HG03097 (cell line): Measurements from ENCODE around the gene ASIC2.

Experiments
- ATAC-seq: cut with Tn5 transposase; IDR thresholded peaks from one replicate; pipeline ENCODE4 v1.9.1; 2021; ENCODE audit not compliant: unreplicated experiment, low FRiP score

The ASIC2 gene

GRCh38 chr17:33082529-33083173 lies 210.4 kb downstream of the ASIC2 start:
- ATAC-seq: no peak

- no peak for ATAC-seq
These were observed 213.0 kb downstream of the ASIC2 start for GRCh38 chr17:33080091-33080490.

GRCh38 chr17:33079201-33079600 lies 213.9 kb downstream of the ASIC2 start:
- no peak for ATAC-seq

DNA sequence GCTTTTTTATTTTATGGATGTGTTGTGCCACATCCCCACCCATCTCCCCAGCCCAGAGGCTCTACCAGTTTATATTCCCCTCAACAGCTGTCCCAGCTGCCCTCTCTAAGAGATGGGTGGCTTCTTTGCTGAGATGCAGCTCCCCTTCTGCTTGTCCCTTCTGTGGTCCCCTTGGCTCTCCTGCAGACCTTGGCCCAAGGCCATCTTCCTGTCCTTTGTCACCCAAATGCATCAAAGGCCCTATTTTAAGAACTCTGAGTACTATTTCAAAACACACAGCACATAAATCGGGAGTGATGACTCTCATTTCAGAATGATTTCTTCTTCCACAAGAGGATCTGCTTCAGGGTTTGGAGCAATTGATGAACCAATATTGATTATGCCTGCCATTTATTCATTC lies 216.1 kb downstream of the ASIC2 start:
- no peak for ATAC-seq

DNA sequence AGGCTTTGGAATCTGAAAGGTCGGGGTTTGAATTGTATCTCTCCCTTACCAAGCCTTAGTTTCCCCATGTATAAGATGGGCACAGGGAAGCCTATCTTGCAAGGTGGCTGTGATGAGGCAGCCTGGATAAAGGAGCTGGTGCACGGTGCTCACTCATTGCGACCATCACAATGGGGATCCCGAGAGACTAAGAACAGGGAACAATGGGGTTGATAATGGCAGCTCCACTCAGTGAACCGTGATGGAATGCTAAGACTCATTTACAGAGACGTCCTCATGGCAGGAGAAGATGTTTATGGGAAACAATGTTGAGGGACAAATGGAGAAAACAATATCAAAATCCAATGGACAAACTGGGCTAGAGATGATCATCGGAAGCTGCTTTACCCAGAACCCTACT lies 219.7 kb downstream of the ASIC2 start:
- no peak for ATAC-seq

DNA sequence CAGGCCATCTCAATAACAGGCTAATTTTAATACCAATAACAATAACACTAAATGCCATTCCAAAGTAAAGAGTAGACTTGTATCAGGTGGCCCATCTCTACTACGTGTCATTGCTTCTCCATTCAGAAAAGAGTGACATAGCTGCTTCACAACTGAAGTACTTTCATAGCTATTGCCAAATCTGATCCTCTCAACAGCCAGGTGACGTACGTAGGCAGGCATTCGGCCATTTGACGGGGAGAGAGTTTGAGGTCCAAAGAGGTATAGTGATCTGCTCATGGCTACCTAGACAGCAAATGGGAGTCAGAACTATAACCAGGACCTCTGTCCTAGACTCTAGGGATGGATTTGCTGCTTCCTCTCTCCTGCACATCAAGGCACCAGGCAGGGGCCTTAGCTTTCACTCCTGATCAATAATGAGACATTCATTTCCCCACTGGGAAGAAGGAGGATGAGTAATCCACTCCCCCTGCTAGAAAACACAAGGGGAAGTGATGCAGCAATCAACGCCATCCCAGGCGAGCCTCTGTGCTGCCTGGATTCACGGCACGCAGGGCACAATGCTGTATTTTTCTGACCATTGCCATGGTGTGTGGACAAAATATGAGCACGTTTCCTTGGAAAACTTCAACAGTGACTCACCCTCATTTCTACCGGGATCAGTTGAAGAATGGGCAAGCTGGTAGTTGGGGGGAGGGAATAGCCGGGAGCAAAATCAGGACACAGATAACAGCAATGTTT lies 220.5 kb downstream of the ASIC2 start:
- ATAC-seq: no peak

- no peak for ATAC-seq
These were observed 221.4 kb downstream of the ASIC2 start for GRCh38 chr17:33071656-33072055.

- ATAC-seq: no peak
These were observed 235.5 kb downstream of the ASIC2 start for GRCh38 chr17:33057564-33057963.

DNA sequence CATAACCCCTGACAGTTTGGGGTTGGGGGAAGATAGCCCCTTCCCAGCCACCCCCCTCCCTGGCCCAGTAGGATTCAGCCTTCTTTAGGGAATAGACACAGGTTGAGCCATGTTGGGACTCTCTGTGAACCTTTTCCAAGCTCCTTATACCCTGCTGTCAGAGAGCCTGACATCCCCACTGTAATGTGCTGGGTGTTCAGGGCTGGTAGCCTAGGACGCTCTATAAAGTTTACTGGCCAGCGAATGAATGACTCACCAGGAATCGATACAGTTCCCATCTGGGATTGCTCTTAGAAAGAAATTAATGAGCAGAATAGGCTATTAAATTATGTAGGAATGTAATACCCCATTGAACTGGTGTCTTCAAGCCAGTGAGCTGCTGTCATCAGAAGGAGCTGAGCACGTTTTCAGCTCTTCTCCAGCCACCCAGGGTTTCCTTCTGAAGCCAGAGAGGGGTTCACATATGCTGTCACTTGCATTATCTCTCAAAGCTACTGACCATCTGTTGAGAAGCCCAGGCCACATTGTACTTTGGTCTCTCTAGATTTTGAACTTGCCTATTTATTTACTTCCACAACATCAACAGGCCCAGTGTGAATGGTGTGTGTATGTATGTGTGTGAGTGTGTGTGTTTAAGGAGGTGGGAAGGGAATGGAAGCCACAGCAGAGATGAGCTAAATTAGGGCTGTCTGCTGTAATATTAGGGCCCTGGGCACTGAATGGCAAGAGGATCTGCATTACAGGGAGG lies 236.5 kb downstream of the ASIC2 start:
- no peak for ATAC-seq

GRCh38 chr17:33055746-33056145 lies 237.3 kb downstream of the ASIC2 start:
- ATAC-seq: no peak

DNA sequence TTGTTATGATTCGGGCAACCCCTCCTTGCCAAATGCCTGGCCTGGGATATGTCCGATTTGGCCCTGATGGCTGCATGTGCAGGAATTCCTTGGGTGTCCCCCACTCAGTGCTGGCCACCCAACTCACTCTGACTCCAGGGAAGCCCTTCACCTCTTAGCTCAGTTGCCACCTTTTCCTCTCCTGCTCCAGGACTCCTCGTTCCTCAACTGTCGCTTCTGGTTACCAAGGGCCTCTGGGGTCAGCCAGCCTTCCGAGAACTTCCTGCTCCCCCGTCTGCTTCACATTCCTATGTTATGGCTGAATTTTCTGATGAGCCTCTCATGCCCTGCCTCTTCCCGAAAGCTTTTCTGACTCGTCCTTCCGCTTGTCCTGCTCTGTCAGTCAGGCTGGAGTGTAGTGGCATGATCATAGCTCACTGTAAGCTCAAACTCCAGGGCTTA lies 237.9 kb downstream of the ASIC2 start:
- no peak for ATAC-seq

GRCh38 chr17:33054412-33054811 lies 238.7 kb downstream of the ASIC2 start:
- ATAC-seq: no peak

- ATAC-seq: no peak
These were observed 239.4 kb downstream of the ASIC2 start for GRCh38 chr17:33053676-33054075.

GRCh38 chr17:33052856-33053255 lies 240.2 kb downstream of the ASIC2 start:
- no peak for ATAC-seq

DNA sequence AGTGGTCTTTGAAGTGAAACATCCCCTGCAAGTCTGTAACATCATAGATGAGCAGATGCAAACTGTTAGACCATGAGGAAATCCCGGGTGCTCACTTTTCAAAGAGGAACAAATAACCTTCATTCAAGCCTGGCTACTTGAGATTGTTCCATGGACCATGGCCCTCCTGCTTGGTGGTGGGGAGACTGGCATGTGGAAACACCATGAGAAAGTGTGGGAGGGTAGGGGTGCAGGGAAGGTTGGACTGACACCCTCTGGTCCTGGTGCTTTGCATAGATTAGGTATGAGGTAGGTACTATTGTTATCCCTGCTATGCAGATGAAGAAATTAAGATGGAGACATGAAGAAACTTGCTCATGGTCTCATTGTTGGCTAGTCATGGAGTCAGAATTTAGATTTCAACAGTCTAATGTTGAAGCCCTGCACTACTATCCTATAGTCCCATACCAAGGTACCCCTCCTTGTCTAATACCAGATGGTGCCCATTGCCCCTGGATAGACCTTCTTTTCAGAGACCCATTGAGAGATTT lies 242.4 kb downstream of the ASIC2 start:
- ATAC-seq: no peak

GRCh38 chr17:33049781-33050414 lies 243.2 kb downstream of the ASIC2 start:
- no peak for ATAC-seq

DNA sequence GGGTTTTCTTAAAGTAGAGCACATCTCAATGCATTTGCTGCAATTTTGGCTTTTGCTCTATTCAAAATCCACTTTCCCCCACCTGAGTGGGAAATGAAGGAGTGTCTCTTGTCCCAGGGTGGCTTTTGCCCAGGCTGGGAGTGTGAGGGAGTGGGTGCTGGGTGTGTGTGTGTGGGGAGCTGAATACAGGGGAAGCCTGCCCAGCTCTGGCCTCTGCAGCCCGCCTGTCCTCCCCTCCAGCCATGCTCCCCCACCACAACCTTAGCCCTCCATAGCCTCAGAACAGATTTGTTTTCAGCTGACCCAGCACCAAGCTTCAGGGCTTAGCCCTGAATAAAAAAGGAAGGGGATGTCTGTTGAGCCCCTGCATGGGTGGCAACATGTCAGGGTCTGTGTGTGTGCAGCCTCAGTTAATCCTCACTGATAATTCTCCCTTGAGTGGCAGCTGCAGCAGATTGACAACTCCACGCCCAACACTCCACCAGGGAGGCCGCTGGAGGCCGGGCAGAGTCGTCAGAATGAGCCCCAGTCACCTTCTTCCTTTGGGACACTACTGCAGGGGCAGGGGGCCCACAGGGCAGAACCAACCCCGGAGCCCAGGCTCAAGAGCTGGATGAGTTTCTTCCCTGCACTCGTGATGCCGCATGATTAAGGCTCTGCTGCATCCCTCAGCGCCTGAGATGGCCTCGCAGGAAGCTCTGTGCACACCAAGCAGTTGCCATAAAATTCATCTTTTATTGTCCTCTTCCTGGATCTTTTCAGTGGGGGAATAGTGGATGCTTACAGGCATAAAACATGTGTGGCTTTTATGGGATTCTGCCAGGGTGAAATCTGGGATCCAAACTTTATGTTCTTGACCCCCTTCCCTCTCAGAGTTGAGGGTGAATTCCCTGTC lies 246.5 kb downstream of the ASIC2 start:
- ATAC-seq: no peak

DNA sequence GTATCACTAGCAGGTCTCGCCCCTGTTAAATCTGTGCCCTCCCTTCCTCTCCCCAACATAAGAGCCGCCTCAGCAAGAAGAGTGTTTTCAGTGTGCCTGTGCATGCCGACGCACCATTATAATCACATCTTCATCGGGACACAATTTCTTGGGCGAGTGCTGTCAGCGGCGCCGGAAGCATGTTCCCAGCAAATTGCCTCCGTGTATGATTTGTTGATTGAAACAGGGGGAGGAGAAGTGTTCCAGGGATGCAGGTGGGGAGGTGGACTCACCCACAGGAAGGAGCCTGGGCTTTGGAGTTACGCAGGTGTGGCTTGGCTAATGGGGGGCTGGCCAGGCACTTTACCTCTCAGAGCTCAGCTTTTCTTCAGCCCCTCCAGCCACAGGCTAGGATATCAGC lies 247.9 kb downstream of the ASIC2 start:
- no peak for ATAC-seq

- no peak for ATAC-seq
These were observed 248.3 kb downstream of the ASIC2 start for GRCh38 chr17:33044771-33045170.

- ATAC-seq: no peak
These were observed 252.6 kb downstream of the ASIC2 start for GRCh38 chr17:33040461-33040860.
